Ascending aorta (tissue), 2 donors: ENCODE results near the gene BCS1L. TPM values are rescaled to one million over a fixed set of nuclear protein-coding genes. Genes with fewer than 3 reads are reported as not detected.

Experiments used
- DNase-seq, 2 donors: peaks; one replicate each; pipeline ENCODE4 v3.0.0-alpha.2; 2019; ENCODE audit warnings: low spot score in 2 of 2
- H3K27ac ChIP-seq, 2 donors: fragments of 200-600 bp; sonication (generic); one replicate each; pipeline ENCODE4 v1.5.1; 2016 to 2017; ENCODE audit warnings: mild to moderate bottlenecking in 1 of 2
- H3K27me3 ChIP-seq: fragments of 200-600 bp; sonication (generic); one replicate; pipeline ENCODE4 v1.5.1; 2017
- H3K36me3 ChIP-seq, 2 donors: fragments of 200-600 bp; sonication (generic); one replicate each; pipeline ENCODE4 v1.5.1; 2016
- H3K4me1 ChIP-seq, 2 donors: fragments of 200-600 bp; sonication (generic); one replicate each; pipeline ENCODE4 v1.5.1; 2016 to 2017; ENCODE audit warnings: mild to moderate bottlenecking in 1 of 2
- H3K4me3 ChIP-seq, 2 donors: fragments of 200-600 bp; sonication (generic); one replicate each; pipeline ENCODE4 v1.5.1; 2016 to 2017; ENCODE audit warnings: mild to moderate bottlenecking in 1 of 2
- H3K9me3 ChIP-seq, 2 donors: fragments of 200-600 bp; sonication (generic); one replicate each; pipeline ENCODE4 v1.5.1; 2016
- intact Hi-C: fragments of 100-400 bp; cut with DNase I; formaldehyde crosslinking; loops from one replicate; pipeline ENCODE4 v1.15.1; 2023
- total RNA-seq: library from RNA; depleted of rRNA; stranded (reverse); fragments of >200 nt; gene quantifications from one replicate; pipeline ENCODE4 v1.1.0, GENCODE V29; 2016
- TF ChIP-seq, protein P1 (sequence below), 3 experiments: fragments of 200-600 bp in 2 of 3; fragments of 450-650 bp in 1 of 3; sonication (generic) in 2 of 3; IDR thresholded peaks; one replicate each; pipeline ENCODE4 v1.5.1; 2016 to 2019; ENCODE audit warnings: antibody characterized with exemption in 3 of 3, mild to moderate bottlenecking in 1 of 3, moderate library complexity in 1 of 3

BCS1L gene
- total RNA-seq, 1 donor from 2014 or later: 27.7 TPM

DNA sequence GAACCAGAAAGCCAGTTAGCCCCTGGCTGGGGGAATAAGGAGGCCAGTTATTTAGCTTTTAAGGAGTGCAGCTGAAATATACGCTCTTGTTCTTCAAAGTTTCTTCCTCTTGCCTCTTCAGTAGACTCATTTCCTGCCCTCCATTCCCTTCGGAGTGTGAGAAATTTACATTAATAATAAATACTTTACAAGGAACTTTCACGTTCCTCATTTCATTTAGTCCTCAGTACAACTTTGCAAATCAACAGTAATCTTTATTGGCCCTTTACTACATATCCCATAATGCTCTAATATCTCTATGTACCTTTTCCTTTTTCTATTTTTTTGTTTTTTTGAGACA lies 36.1 kb upstream of the BCS1L start:
- TF ChIP-seq, protein P1, sequence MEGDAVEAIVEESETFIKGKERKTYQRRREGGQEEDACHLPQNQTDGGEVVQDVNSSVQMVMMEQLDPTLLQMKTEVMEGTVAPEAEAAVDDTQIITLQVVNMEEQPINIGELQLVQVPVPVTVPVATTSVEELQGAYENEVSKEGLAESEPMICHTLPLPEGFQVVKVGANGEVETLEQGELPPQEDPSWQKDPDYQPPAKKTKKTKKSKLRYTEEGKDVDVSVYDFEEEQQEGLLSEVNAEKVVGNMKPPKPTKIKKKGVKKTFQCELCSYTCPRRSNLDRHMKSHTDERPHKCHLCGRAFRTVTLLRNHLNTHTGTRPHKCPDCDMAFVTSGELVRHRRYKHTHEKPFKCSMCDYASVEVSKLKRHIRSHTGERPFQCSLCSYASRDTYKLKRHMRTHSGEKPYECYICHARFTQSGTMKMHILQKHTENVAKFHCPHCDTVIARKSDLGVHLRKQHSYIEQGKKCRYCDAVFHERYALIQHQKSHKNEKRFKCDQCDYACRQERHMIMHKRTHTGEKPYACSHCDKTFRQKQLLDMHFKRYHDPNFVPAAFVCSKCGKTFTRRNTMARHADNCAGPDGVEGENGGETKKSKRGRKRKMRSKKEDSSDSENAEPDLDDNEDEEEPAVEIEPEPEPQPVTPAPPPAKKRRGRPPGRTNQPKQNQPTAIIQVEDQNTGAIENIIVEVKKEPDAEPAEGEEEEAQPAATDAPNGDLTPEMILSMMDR (IDR thresholded peaks at IDR 0.05): no peak
- Histone ChIP-seq H3K4me1 (no peaks in the 10 kb centered on the region), H3K27ac (no peak overlapping the region), H3K27me3 (no peaks in the 10 kb centered on the region), H3K4me3 (no peak overlapping the region), H3K9me3 (no peaks in the 10 kb centered on the region), H3K36me3 (peaks cover 0 to 3% of the 10 kb centered on the region in 2 donors)
- intact Hi-C loops: no loop called here
- DNase-seq: no peak

DNA sequence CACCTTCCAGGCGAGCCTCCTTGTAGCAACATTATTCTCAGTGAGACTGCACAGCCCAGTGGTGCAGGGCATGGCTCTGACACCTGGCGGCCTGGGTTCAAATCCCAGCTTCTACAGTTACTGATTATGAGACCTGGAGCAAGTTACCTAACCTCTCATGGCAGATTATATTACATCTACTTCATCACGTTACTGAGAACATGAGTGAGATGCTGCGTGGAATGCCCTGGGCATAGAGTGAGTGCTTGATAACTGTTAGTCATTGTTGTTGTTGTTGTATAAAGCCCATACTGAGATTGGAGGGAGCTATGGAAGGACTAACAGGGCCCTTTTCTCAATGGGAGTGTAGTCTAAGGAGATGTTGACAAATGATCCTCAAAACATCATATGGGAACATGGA lies 33.1 kb upstream of the BCS1L start:
- Histone ChIP-seq H3K4me1 (no peaks in the 10 kb centered on the region), H3K27ac (no peak overlapping the region), H3K27me3 (no peaks in the 10 kb centered on the region), H3K36me3 (peaks cover 0 to 7% of the 10 kb centered on the region in 2 donors), H3K9me3 (no peaks in the 10 kb centered on the region), H3K4me3 (no peak overlapping the region)
- intact Hi-C loops: no loop called here
- TF ChIP-seq, protein P1 (IDR thresholded peaks at IDR 0.05): no peak
- no peak for DNase-seq

DNA sequence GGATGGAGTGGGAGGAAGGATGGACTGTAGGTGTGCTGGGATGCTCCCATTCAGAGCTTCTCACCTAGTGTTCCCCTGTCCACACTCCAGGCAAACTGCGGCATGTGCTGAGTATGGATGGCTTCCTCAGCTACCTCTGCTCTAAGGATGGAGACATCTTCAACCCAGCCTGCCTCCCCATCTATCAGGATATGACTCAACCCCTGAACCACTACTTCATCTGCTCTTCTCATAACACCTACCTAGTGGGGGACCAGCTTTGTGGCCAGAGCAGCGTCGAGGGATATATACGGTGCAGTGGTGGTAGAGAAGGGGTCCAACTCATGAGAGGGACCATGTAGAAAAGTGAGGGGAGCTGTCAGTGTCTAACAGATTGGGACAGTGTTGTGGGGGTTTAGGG lies 31.5 kb upstream of the BCS1L start:
- DNase-seq: no peak
- TF ChIP-seq, protein P1 (IDR thresholded peaks at IDR 0.05): no peak
- Histone ChIP-seq H3K36me3 (peaks cover 0 to 7% of the 10 kb centered on the region in 2 donors), H3K4me3 (no peak overlapping the region), H3K27ac (no peak overlapping the region), H3K9me3 (no peaks in the 10 kb centered on the region), H3K27me3 (no peaks in the 10 kb centered on the region), H3K4me1 (no peaks in the 10 kb centered on the region)
- intact Hi-C loops: no loop called here

DNA sequence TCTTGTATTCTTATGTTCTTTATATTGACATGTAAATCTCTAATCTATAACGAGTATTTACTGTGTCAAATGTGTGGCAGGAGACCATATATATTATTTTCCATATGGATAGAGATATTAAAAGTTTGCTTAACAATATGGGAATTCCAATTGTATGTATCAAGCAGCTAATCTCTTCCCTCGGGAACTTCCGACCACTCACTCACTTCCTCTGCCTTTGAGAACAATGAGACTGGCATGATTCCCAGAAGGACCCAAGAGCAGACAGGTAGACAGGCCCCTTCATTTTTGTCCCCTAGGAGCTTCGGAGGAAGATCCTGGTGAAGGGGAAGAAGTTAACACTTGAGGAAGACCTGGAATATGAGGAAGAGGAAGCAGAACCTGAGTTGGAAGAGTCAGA lies 27.6 kb upstream of the BCS1L start:
- H3K27me3 ChIP-seq: no peaks in the 10 kb centered on the region
- H3K4me3 ChIP-seq: no peak overlapping the region
- no peak for DNase-seq
- no peak overlapping the region for H3K27ac ChIP-seq
- H3K9me3 ChIP-seq: no peaks in the 10 kb centered on the region
- TF ChIP-seq, protein P1 (IDR thresholded peaks at IDR 0.05): no peak
- no peaks in the 10 kb centered on the region for H3K4me1 ChIP-seq
- H3K36me3 ChIP-seq: peaks cover 24 to 28% of the 10 kb centered on the region in 2 donors
- intact Hi-C loops: no loop called here

DNA sequence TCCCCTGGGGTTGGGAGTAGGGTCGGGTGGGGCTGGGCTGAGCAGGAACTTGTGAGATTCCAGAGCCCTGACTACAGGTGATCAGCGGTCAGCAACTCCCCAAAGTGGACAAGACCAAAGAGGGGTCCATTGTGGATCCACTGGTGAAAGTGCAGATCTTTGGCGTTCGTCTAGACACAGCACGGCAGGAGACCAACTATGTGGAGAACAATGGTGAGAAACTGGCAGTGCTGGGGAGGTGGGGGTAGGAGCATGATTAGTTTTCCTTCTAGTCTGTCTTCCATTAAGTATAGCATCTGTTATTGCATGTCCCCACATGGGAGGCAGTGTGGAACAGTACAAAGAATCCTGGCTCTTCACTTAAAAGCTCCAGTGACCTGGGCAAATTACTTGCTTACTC lies 23.8 kb upstream of the BCS1L start:
- H3K4me1 ChIP-seq: no peaks in the 10 kb centered on the region
- TF ChIP-seq, protein P1 (IDR thresholded peaks at IDR 0.05): no peak
- peaks cover 56 to 65% of the 10 kb centered on the region in 2 donors for H3K36me3 ChIP-seq
- no peak overlapping the region for H3K27ac ChIP-seq
- H3K27me3 ChIP-seq: no peaks in the 10 kb centered on the region
- no peak for DNase-seq
- H3K9me3 ChIP-seq: no peaks in the 10 kb centered on the region
- intact Hi-C loops: no loop called here
- H3K4me3 ChIP-seq: no peak overlapping the region

DNA sequence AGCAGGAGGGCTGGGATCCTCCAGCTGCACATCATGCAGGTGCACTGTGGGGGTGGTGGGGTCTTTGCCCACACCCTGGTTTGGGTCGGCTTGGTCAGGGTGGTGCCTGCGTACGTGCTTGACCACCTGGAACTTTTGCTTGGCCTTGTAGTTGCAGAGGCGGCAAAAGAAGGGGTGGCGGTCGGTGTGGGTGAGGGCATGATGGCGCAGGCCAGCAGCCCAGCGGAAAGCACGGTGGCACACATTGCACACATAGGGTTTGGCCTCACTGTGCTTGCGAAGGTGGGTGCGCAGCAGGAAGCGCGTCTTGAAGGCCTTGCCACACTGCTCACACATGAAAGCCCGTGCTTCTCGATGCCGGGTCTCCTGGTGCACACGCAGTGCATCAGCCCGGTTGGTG lies 21.1 kb upstream of the BCS1L start:
- Histone ChIP-seq H3K4me3 (no peak overlapping the region), H3K36me3 (peaks cover 79 to 91% of the 10 kb centered on the region in 2 donors), H3K4me1 (no peaks in the 10 kb centered on the region), H3K27ac (no peak overlapping the region), H3K9me3 (no peaks in the 10 kb centered on the region), H3K27me3 (no peaks in the 10 kb centered on the region)
- intact Hi-C loops: no loop called here
- no peak for DNase-seq
- TF ChIP-seq, protein P1 (IDR thresholded peaks at IDR 0.05): no peak
